GM12872 (cell line): ENCODE measurements around the gene LSAMP.

Experiments
- CTCF ChIP-seq: IDR thresholded peaks from 3 replicates; pipeline ENCODE4 v1.5.1; 2011; ENCODE audit warnings: low read depth, mild to moderate bottlenecking, low read length, moderate library complexity; ENCODE audit not compliant: insufficient read depth

Gene LSAMP

DNA sequence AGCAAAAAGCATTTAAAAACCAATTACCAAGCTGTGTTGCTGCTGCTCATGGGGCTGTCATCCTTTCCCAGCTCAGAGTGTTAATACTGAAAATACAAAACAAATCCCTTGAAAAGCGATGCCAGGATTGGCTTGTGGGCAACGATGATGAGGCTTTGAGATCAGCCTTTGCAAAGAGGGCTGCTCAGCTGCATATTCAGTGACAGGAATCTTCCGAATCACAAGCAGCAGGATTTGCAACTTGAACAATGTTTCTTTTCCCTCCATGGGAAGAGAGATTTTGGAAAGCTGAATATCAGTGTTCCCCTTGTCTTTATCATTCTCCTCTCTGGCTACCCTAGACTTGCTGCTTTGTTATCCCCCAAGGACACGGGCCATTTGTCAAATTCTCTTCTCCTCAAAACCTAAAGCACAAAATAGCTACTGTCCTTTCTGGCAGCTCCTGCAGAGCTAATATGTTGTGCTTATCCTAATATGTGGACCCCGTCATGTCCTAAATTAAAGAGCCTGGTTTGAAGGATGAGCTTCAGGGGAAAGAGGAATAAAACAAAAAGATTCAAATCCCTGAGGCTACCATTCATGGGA, 446.2 kb downstream of the LSAMP start:
- no peak for TF ChIP-seq CTCF

DNA sequence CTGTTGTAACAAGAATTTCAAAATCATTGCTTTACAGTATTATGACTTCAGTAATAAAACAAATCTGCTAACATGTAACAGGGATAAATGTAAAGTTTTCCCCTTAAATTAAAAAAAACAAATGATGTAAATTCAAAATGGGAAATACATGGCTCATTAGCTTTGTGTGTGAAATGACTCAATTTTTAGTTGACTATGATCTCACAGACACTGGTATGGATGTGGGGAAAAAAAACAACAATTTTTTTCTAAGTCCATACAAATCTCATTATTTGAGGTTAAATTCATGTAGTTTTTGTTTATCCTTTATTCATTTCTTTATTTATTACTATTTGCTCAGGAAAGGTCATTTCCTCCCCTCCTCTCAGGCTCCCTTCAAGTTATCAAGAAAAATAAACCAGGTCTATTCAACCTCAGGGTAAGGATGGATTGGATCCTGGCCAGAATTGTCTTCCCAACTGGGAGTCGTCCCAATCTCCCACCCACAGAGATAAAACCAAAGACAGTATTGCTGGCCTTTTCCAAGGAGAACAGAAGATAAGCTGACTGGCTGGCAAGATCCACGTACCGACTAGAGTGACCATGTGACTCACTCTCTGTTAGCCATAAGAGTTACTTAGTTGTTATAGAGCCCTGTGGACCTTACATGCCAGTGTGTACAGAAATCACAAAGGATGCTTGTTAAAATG, 448.7 kb downstream of the LSAMP start:
- no peak for TF ChIP-seq CTCF

GRCh38 chr3:115990669-115991068, 454.6 kb downstream of the LSAMP start:
- no peak for TF ChIP-seq CTCF

GRCh38 chr3:115989684-115990421, 455.4 kb downstream of the LSAMP start:
- TF ChIP-seq CTCF, result no peak

DNA sequence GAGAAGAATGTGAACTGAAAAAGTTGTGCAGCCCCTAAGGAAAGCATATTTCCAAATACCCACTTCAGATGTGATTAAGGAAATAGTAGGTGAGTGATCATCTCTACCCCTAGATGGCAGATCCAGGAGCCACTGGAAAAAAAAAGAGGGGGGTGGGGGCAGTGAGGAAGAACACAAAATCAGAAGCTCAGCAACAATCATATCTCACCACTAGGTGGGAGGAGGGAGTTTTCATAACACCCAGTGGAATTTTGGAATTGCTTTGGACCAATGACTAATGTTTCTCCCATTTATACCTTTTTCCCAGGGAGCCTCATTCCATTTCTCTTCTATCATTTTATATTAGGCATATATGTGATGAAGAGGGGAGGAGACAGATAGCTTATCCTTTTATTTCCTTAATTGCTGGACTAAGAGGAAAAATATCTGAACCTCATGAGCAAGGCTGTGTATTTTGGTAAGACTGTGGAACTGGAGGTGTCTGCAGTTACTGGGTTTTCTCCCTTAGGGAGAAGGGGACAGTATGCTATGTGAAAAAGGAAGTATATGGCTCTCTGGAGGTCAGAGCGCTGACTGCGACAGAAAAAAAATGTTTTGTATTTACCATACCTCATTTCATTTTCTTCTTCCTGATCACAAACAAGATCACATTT, 458.6 kb downstream of the LSAMP start:
- peak; percentile 40; the same call in 2 of the 3 replicates for TF ChIP-seq CTCF

DNA sequence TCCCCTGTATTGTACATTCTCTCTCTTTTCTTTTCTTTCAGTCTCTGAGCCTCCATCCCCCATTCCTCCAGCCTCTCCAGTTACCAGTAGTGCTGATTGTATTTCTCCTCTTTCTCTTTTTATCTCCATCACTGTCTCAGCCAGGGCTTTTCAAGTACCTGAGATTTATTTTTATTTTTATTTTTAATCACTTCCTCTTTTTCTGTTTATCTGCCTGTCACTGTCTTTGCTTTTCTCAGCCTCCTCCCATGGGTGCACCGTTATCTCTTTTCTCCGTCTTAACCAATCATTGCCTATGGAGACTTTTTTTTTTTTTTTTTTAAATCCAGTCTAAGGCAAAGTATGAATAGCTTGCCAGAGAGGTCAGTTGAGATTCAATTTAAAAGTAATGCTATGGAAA, 462.7 kb downstream of the LSAMP start:
- no peak for TF ChIP-seq CTCF

DNA sequence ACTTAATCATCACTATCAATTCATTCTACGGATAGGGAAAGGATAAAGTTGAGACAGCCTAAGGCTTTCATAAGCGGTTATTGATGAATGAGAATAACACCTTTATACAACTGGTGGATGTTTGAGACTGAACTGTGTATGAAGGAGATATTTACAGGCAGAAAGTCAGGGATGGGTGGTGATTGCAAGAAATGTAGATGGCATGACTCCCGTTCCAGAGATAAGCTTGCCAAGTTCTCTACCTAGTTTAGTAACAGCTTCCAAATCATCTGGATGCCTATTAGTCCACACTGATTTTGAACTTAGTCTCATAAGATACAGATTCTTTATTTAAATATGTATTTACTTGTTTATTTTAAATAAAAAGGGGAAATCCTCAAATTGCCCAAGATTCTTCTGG, 463.2 kb downstream of the LSAMP start:
- TF ChIP-seq CTCF, result no peak
